Activated naive CD4-positive, alpha-beta T cell treated with anti-CD3 and anti-CD28 coated beads, Interleukin-2, amount 10 ng/mL, durations not matched to agents 7 days and 5 days (primary cell): Measurements from ENCODE around the gene CTNND2.
"Not testable (repeated sequence)": the region's sequence is repeated elsewhere in the genome, so short reads cannot be mapped to it uniquely, and the experiment has no call there.

Source experiments
- CTCF ChIA-PET: fragments of 350-600 bp; sonication (Branson Sonifier 250); formaldehyde crosslinking; loops from one replicate; lab custom pipeline; 2021; ENCODE audit warnings: antibody characterized with exemption; lab: Charles Lee
- DNase-seq: peaks from one replicate; pipeline ENCODE4 v3.0.0-alpha.2; 2020
- H3K27ac Mint-ChIP-seq: one replicate; pipeline ENCODE4 v1.8.0; 2021; ENCODE audit warnings: mild to moderate bottlenecking, moderate library complexity, mixed read lengths
- H3K27me3 Mint-ChIP-seq: one replicate; pipeline ENCODE4 v1.8.0; 2021; ENCODE audit warnings: mild to moderate bottlenecking, mixed read lengths
- H3K36me3 Mint-ChIP-seq: one replicate; pipeline ENCODE4 v1.8.0; 2021; ENCODE audit warnings: mixed read lengths
- H3K4me1 Mint-ChIP-seq: one replicate; pipeline ENCODE4 v1.8.0; 2021; ENCODE audit warnings: mixed read lengths
- H3K4me3 Mint-ChIP-seq: one replicate; pipeline ENCODE4 v1.8.0; 2021; ENCODE audit warnings: mild to moderate bottlenecking, moderate library complexity, mixed read lengths
- H3K9me3 Mint-ChIP-seq: one replicate; pipeline ENCODE4 v1.8.0; 2021; ENCODE audit warnings: mixed read lengths

Gene CTNND2

DNA sequence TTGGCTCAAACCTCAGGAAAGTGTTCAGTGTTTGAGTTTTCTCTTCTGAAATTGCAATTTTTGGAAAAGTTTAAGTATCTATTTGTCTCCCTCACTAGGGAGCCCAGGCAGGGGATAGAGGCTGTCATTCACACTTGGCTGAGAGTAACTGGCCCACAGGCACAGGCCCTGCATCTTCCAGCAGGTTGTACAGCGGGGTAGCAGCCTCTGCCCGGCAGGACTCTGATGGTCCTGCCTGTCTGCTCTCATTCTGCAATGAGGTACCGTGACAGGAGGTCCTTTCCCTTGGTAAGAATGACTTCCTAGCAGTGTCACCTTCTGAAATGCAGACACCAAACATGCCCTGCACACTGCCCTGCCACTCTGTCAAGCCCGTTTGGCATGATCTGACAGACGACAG, 860.4 kb downstream of the CTNND2 start:
- CTCF ChIA-PET: no interaction called here

DNA sequence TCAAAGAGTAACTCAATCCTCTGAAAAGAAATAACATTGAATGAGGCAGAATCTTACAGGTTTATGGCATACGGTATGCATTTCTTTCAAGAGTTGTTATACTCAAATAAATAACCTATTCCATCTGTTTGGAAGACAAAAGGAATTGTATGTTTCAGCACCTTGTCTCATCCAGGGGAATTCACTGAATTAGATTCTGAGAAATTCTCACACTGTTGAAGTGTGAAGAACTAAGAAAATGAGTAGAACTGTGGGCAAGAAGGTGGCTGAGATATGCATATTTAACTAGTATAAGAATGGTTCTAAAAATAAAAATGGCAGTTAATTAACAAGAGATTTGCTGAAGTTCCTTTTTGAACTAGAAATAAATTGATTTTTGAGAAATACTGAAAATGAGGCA, 863.9 kb downstream of the CTNND2 start:
- CTCF ChIA-PET: no interaction called here
- DNase-seq: no peak
- H3K4me1 Mint-ChIP-seq: no peaks in the 10 kb centered on the region
- H3K9me3 Mint-ChIP-seq: no peaks in the 10 kb centered on the region
- H3K27me3 Mint-ChIP-seq: peaks cover 3% of the 10 kb centered on the region
- H3K36me3 Mint-ChIP-seq: no peaks in the 10 kb centered on the region
- H3K4me3 Mint-ChIP-seq: no peak overlapping the region
- H3K27ac Mint-ChIP-seq: no peak overlapping the region

More for the DNA sequence above, 860.4 kb downstream of the CTNND2 start:
- Mint-ChIP-seq H3K27ac (no peak overlapping the region), H3K27me3 (peaks cover 3% of the 10 kb centered on the region), H3K4me1 (no peaks in the 10 kb centered on the region), H3K9me3 (no peaks in the 10 kb centered on the region), H3K36me3 (no peaks in the 10 kb centered on the region), H3K4me3 (no peak overlapping the region)
- no peak for DNase-seq

GRCh38 chr5:11038772-11039171, 865.5 kb downstream of the CTNND2 start:
- Mint-ChIP-seq H3K4me3 (no peak overlapping the region), H3K36me3 (no peaks in the 10 kb centered on the region), H3K27ac (no peak overlapping the region), H3K27me3 (peaks cover 3% of the 10 kb centered on the region), H3K4me1 (no peaks in the 10 kb centered on the region), H3K9me3 (no peaks in the 10 kb centered on the region)
- CTCF ChIA-PET: no interaction called here
- DNase-seq: no peak

DNA sequence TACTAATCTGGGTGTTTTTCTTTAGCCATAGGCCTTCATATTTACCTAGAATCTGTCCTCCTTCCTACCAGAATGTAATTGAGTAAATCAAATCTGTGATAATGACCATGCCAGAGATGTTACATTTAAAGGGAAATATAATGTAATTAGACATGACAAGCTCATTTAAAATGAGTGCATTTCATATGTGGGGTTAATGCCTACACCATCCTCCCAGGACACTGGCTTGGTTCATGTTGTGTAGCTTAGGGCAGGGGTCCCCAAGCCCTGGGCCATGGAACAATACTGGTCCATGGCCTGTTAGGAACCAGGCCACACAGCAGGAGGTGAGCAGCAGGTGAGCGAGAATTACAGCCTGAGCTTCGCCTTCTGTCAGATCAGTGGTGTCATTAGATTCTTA, 866.3 kb downstream of the CTNND2 start:
- CTCF ChIA-PET: no interaction called here
- no peak overlapping the region for H3K27ac Mint-ChIP-seq
- no peak overlapping the region for H3K4me3 Mint-ChIP-seq

DNA sequence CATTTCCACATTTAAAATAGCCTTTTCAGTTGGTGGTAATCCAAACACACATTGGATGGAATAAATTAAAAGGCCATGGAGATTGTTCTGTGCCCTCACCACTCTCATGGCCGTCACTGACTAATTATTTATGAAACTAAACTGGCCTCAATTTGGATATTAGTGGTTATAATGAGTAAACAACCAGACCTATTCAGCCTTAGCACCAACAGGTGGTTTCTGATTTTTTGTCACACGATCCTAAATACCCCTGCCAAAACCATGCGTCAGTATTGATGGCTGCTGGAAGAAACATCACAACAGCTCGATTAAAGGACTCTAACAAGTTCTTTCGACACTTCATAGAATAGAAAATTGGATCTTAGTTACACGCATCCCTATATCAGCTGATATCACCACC, 867.2 kb downstream of the CTNND2 start:
- Mint-ChIP-seq H3K4me3 (no peak overlapping the region), H3K27me3 (peaks cover 3% of the 10 kb centered on the region), H3K4me1 (no peaks in the 10 kb centered on the region), H3K9me3 (no peaks in the 10 kb centered on the region), H3K36me3 (no peaks in the 10 kb centered on the region), H3K27ac (no peak overlapping the region)
- DNase-seq: no peak
- CTCF ChIA-PET: no interaction called here

More for the DNA sequence above, 866.3 kb downstream of the CTNND2 start:
- no peak for DNase-seq
- Mint-ChIP-seq H3K36me3 (no peaks in the 10 kb centered on the region), H3K4me1 (no peaks in the 10 kb centered on the region), H3K9me3 (no peaks in the 10 kb centered on the region), H3K27me3 (peaks cover 3% of the 10 kb centered on the region)

- no peaks in the 10 kb centered on the region for H3K36me3 Mint-ChIP-seq
- H3K27me3 Mint-ChIP-seq: no peaks in the 10 kb centered on the region
- CTCF ChIA-PET: no interaction called here
- no peak overlapping the region for H3K27ac Mint-ChIP-seq
- H3K4me1 Mint-ChIP-seq: no peaks in the 10 kb centered on the region
- no peak overlapping the region for H3K4me3 Mint-ChIP-seq
- peaks cover 4% of the 10 kb centered on the region for H3K9me3 Mint-ChIP-seq
- DNase-seq: no peak
Observed at GRCh38 chr5:11030671-11031070, 873.6 kb downstream of the CTNND2 start.

- Mint-ChIP-seq H3K9me3 (peaks cover 4% of the 10 kb centered on the region), H3K27me3 (no peaks in the 10 kb centered on the region), H3K27ac (no peak overlapping the region), H3K4me3 (no peak overlapping the region), H3K4me1 (no peaks in the 10 kb centered on the region), H3K36me3 (no peaks in the 10 kb centered on the region)
- CTCF ChIA-PET: no interaction called here
- DNase-seq: no peak
Observed at GRCh38 chr5:11027660-11028059, 876.6 kb downstream of the CTNND2 start.

GRCh38 chr5:11026543-11026942, 877.7 kb downstream of the CTNND2 start:
- no peak for DNase-seq
- no peaks in the 10 kb centered on the region for H3K36me3 Mint-ChIP-seq
- H3K27me3 Mint-ChIP-seq: no peaks in the 10 kb centered on the region
- H3K4me1 Mint-ChIP-seq: no peaks in the 10 kb centered on the region
- H3K4me3 Mint-ChIP-seq: no peak overlapping the region
- H3K27ac Mint-ChIP-seq: no peak overlapping the region
- peaks cover 4% of the 10 kb centered on the region for H3K9me3 Mint-ChIP-seq
- CTCF ChIA-PET: no interaction called here

DNA sequence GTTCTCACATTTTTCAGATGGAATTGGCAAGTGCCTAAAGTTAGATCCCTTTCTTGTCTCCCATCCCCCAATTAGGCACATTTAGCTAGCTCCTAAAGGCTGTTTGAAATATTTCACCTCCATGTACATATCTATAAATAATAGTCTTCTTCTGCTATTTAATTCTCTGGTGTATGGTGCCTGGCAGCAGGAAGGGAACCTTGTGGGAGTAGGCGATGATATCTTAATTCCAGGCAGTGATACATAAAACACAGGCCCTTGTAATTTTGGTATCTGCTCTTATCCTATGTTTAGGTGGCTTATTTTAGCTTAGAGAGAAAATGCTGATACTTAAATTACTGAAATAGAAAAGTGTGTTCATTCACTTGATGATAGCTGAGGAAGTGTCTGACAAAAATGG, 880.3 kb downstream of the CTNND2 start:
- DNase-seq: no peak
- Mint-ChIP-seq H3K27ac (no peak overlapping the region), H3K4me3 (no peak overlapping the region), H3K9me3 (no peaks in the 10 kb centered on the region), H3K27me3 (no peaks in the 10 kb centered on the region), H3K4me1 (no peaks in the 10 kb centered on the region), H3K36me3 (no peaks in the 10 kb centered on the region)
- CTCF ChIA-PET: no interaction called here

GRCh38 chr5:11013793-11014192, 890.5 kb downstream of the CTNND2 start:
- CTCF ChIA-PET: no interaction called here
- Mint-ChIP-seq H3K9me3 (no peaks in the 10 kb centered on the region), H3K27me3 (no peaks in the 10 kb centered on the region), H3K27ac (no peak overlapping the region), H3K36me3 (no peaks in the 10 kb centered on the region), H3K4me3 (no peak overlapping the region), H3K4me1 (no peaks in the 10 kb centered on the region)
- DNase-seq: no peak

- H3K9me3 Mint-ChIP-seq: no peaks in the 10 kb centered on the region
- H3K4me3 Mint-ChIP-seq: no peak overlapping the region
- CTCF ChIA-PET: no interaction called here
- no peaks in the 10 kb centered on the region for H3K4me1 Mint-ChIP-seq
- no peaks in the 10 kb centered on the region for H3K36me3 Mint-ChIP-seq
- no peak for DNase-seq
- H3K27ac Mint-ChIP-seq: no peak overlapping the region
- H3K27me3 Mint-ChIP-seq: no peaks in the 10 kb centered on the region
Observed at GRCh38 chr5:11012295-11012694, 892.0 kb downstream of the CTNND2 start.

GRCh38 chr5:11010429-11011210, 893.6 kb downstream of the CTNND2 start:
- no peak overlapping the region for H3K27ac Mint-ChIP-seq
- no peaks in the 10 kb centered on the region for H3K4me1 Mint-ChIP-seq
- CTCF ChIA-PET: no interaction called here
- H3K27me3 Mint-ChIP-seq: no peaks in the 10 kb centered on the region
- no peak for DNase-seq
- no peaks in the 10 kb centered on the region for H3K36me3 Mint-ChIP-seq
- H3K9me3 Mint-ChIP-seq: no peaks in the 10 kb centered on the region
- H3K4me3 Mint-ChIP-seq: no peak overlapping the region

DNA sequence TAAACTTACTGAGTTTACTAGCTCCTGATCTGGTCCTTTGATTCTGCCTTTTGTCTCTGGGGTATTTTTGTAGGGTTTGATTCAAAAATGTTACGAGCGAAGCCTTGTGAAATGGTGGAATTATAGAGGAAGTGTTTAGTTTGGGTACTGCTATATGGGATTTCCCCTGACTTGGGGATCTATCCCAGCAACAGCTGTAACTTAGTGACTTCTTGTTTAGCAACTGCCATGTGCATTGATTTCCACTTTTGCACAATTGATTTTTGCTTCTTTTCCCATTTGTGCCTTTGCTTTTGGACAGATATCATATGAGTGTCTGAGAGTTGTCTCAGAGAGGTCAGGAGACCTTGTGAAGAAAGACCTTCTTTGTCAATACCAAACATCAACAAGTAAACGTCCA, 894.7 kb downstream of the CTNND2 start:
- Mint-ChIP-seq H3K4me1 (no peaks in the 10 kb centered on the region), H3K36me3 (no peaks in the 10 kb centered on the region), H3K9me3 (no peaks in the 10 kb centered on the region), H3K4me3 (no peak overlapping the region), H3K27me3 (no peaks in the 10 kb centered on the region), H3K27ac (no peak overlapping the region)
- CTCF ChIA-PET: no interaction called here
- no peak for DNase-seq

DNA sequence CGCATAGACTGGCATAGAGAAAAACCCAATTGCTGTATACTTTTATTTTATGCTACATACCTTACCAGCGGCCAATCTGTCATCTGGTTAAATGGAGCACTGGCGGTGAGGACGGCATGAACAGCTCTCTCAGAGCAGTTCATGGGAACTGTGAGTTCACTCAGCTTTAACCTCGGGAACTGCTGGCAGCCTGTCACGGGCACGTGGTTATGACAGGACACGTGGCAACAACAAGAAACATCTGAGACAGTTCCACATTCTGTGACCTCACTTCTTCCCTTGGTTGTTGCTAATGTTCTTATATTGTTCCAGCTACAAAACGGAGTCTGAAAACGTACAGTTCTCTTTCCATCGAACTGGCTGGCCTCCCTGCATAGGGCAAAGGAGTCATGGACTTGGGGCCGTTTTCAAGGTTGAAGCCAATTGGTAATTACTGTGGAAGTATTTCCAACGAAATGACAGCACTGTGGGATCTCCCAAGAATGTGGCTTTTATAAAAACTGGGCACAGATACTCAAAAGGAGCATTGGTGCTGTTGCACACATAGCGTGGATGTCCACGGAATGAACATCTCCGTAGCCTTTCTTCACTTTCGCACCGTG, 896.9 kb downstream of the CTNND2 start:
- CTCF ChIA-PET: no interaction called here

GRCh38 chr5:11004523-11004922, 899.7 kb downstream of the CTNND2 start:
- not testable (repeated sequence) for DNase-seq, H3K9me3 Mint-ChIP-seq, H3K4me3 Mint-ChIP-seq, H3K27ac Mint-ChIP-seq, H3K4me1 Mint-ChIP-seq, H3K27me3 Mint-ChIP-seq, H3K36me3 Mint-ChIP-seq
- CTCF ChIA-PET: interaction anchor here (2.1 kb wide), 1 partner anchor 16 kb away, joined by 8 read pairs; no protein-coding TSS in a partner anchor

More for the DNA sequence above, 896.9 kb downstream of the CTNND2 start:
- Mint-ChIP-seq H3K27ac (no peak overlapping the region), H3K4me3 (no peak overlapping the region), H3K4me1 (no peaks in the 10 kb centered on the region), H3K36me3 (no peaks in the 10 kb centered on the region), H3K27me3 (peaks cover under 1% of the 10 kb centered on the region), H3K9me3 (no peaks in the 10 kb centered on the region)
- no peak for DNase-seq
